Skin epidermis (tissue), 12 donors: ENCODE results near the gene ZNF678.
"Not testable (repeated sequence)": the region's sequence is repeated elsewhere in the genome, so short reads cannot be mapped to it uniquely, and the experiment has no call there.

Experiments used
- H3K27ac ChIP-seq, 21 experiments: fragments of 200-600 bp; sonication (generic) in 11 of 21; one replicate each; pipeline ENCODE4 v1.5.0; 2020; ENCODE audit warnings: mild to moderate bottlenecking in 3 of 21, inconsistent platforms in 2 of 21, moderate library complexity in 2 of 21
- H3K4me3 ChIP-seq, 7 experiments: fragments of 200-600 bp; sonication (generic) in 2 of 7; one replicate each; pipeline ENCODE4 v1.5.0; 2020; ENCODE audit warnings: inconsistent platforms in 2 of 7, mild to moderate bottlenecking in 2 of 7, moderate library complexity in 1 of 7

The ZNF678 gene

GRCh38 chr1:227588769-227589168 lies 25.4 kb downstream of the ZNF678 start:
- not testable (repeated sequence) for H3K4me3 ChIP-seq, H3K27ac ChIP-seq

DNA sequence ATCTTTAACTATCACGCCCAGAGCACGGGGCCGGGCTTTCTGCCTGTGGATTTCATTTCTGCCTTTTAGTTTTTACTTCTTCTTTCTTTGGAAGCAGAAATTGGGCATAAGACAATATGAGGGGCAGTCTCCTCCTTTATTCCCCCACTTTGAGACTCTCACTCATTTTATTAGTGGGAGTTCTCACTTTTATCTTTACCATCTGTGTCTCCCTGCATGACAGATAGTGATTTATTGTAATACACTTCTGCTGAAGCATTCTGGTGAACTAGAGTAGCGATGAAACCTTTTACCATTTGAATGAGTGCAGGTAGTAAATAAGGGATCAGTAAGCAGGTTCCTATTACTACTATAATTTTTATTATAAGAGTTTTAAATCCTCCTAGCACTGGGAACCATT lies 26.4 kb downstream of the ZNF678 start:
- H3K4me3 ChIP-seq, H3K27ac ChIP-seq: not testable (repeated sequence)

- H3K4me3 ChIP-seq = not testable (repeated sequence)
These were observed 32.9 kb downstream of the ZNF678 start for GRCh38 chr1:227596222-227596621.

GRCh38 chr1:227603327-227603726 lies 40.0 kb downstream of the ZNF678 start:
- no peak overlapping the region for H3K4me3 ChIP-seq
- no peak overlapping the region for H3K27ac ChIP-seq

More at GRCh38 chr1:227596222-227596621, 32.9 kb downstream of the ZNF678 start:
- not testable (repeated sequence) for H3K27ac ChIP-seq

- H3K4me3 ChIP-seq = no peak overlapping the region
- H3K27ac ChIP-seq = no peak overlapping the region
These were observed 41.1 kb downstream of the ZNF678 start for GRCh38 chr1:227604446-227604845.

GRCh38 chr1:227606271-227606670 lies 42.9 kb downstream of the ZNF678 start:
- H3K27ac ChIP-seq, H3K4me3 ChIP-seq: not testable (repeated sequence)

DNA sequence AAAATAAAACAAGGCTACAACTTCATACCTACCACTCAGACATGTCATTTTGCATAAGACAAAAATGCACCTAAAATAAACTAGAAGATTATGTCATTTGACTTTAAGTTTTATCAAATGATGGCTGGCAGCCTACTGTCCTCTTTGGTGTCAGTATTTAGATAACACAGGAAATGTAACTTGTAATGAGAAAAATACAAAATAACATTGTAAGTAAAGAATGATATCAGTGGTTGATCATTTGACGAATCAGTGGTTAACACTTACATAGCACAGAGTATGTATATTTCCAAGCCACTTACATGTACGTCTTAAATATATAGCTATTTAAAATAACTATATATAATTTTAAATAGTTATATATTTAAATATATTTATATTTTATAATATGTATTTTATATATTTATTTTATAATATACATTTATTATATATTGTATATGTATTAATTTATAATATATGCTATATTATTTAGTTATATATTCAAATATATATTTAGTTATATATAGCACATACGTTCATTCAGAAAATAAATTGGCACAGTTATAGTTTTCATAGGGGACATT lies 44.1 kb downstream of the ZNF678 start:
- Histone ChIP-seq H3K4me3 (no peak overlapping the region), H3K27ac (no peak overlapping the region)

GRCh38 chr1:227612658-227613057 lies 49.3 kb downstream of the ZNF678 start:
- H3K27ac ChIP-seq = no peak overlapping the region

DNA sequence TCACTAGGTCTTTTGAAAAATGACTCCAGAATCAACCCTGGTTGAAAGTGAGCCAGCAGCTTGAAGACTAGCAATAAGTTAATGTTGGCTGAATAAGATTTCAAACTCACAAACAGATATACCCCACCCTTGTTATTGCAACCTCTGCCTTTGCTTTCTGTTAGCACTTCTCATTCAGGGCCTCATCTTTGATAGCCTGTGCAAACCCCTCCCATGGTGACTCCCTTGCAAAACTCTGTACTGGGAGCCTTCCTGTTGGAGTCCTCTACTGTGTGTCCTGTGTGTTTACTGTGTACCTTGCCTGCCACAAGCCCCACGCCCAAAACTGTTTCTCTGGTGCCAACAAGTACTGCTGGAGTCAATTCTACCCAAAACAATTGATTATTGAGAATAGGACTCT lies 50.2 kb downstream of the ZNF678 start:
- no peak overlapping the region for H3K4me3 ChIP-seq
- H3K27ac ChIP-seq = no peak overlapping the region

More at GRCh38 chr1:227612658-227613057, 49.3 kb downstream of the ZNF678 start:
- no peak overlapping the region for H3K4me3 ChIP-seq

DNA sequence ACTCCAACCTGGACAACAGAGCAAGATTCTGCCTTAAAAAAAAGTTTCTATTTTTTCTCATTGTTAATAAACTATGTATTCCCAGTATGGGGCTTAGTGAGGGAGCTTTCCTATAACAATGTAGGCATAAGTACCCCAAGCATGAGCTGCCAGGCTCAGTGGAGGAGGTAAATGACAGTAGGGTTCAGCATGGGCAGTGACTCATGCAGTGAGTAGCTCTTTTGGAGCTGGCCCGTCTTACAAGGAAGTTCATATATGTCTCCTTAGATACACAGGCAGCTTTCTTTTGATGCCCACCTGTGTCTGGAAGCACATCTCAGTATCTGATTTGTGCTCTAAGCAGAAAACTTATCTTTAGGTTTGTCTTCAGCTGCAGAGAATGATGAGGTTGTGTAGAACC lies 57.9 kb downstream of the ZNF678 start:
- no peak overlapping the region for H3K4me3 ChIP-seq
- no peak overlapping the region for H3K27ac ChIP-seq

DNA sequence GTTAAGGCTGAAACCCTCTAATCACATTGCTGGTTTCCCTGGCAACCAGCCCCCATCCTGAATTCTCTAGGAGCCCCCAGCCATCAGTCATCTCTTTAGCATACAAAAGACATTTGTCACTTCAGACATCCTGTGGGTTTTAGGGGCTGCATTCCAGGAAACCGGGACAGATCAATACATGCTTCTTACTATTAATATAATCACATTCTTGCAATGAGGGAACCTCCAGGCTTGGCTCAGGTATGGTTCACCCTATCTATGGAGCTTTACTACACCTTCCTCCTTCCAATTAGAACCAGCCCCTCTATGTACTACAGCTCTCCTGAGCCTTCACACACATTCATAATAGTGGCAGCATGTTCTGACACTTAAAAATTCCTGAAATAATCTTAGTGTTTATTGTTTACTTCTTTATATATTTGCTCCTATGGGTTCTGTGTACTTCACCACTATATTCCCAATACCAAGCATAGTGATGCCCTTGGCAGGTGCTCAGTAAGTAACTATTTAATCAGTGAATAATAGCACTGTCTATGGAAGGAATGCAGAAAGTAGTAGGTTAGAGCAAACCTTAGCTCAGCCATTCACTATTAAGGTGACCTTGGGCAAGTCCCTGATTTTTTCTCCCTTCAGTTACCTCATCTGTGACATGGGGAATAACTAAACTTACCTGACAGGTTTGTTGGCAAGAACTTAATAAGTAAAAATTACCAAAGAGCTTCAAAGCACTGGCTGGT lies 59.6 kb downstream of the ZNF678 start:
- Histone ChIP-seq H3K27ac (no peak overlapping the region), H3K4me3 (no peak overlapping the region)

GRCh38 chr1:227632325-227632724 lies 69.0 kb downstream of the ZNF678 start:
- Histone ChIP-seq H3K27ac (no peak overlapping the region), H3K4me3 (no peak overlapping the region)

DNA sequence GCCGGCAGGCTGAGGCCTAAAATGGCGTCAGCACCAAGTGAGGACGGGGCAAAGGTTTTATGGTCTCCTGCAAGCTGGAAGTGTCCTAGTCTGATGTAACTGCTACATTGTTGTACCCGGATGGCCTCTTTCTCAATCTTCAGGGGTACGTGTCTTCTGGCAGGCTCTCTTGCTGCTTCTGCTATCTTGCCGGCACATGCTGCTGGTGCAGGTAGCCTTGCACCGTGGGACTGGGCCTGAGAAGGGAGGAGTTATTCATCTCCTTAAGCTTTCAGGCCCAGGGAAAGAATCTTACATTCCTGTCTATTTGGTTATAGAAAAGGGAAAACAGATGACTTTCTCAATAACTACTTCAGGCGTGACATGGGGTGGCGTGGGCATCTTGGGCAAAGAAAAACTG lies 72.2 kb downstream of the ZNF678 start:
- H3K4me3 ChIP-seq = no peak overlapping the region
- H3K27ac ChIP-seq = no peak overlapping the region

DNA sequence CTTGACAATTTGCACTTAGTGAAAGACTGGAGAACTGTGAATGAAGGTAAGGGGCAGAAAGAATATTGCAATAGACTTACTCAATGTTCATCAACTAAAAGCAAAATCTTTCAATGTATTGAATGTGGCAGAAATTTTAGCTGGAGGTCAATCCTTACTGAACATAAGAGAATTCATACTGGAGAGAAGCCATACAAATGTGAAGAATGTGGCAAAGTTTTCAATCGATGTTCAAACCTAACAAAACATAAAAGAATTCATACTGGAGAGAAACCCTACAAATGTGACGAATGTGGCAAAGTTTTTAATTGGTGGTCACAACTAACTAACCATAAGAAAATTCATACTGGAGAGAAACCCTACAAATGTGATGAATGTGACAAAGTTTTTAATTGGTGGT lies 91.1 kb downstream of the ZNF678 start:
- H3K4me3 ChIP-seq = no peak overlapping the region
- no peak overlapping the region for H3K27ac ChIP-seq

GRCh38 chr1:227654858-227655752 lies 91.7 kb downstream of the ZNF678 start:
- no peak overlapping the region for H3K27ac ChIP-seq
- H3K4me3 ChIP-seq = no peak overlapping the region

GRCh38 chr1:227661495-227661894 lies 98.1 kb downstream of the ZNF678 start:
- Histone ChIP-seq H3K4me3 (no peak overlapping the region), H3K27ac (no peak overlapping the region)

GRCh38 chr1:227662933-227663332 lies 99.6 kb downstream of the ZNF678 start:
- H3K27ac ChIP-seq = no peak overlapping the region
- no peak overlapping the region for H3K4me3 ChIP-seq

DNA sequence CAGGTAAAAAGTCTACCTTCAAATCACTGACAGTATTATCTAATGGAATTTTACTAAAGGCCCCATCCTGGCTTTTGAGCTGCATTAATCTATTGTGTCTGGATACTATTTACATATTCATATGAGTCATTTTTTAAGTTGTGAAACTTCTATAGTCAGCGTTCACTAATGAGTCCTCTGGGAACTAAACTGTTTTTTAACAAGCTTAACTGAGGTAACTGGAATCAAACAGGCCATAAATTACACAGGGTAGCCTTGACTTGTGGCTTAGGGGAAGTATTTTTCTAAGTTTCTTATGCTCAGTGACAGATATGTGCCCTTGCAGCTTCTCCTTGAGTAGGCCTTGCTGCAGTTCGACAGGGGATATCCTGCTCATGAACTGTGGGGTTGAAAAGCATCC lies 102.9 kb downstream of the ZNF678 start:
- H3K4me3 ChIP-seq = no peak overlapping the region
- H3K27ac ChIP-seq = no peak overlapping the region

DNA sequence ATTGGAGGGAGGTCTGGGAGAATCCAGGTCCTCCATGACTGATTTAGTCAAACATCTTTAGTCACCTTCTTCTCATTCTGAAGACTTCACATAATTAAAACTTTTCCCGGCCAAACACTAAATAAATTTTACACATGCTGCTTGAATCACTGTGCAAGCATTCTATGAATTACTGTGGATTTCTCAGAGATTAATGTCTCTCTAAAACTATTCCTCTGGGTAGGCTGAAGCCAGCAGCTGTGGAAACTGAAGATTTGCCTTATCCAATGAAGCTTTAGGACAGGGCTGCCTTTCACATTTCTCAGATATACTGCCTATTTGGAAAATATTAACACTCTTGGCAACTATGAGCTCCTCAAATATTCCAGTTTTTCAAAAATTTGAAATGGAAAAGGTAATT lies 110.1 kb downstream of the ZNF678 start:
- no peak overlapping the region for H3K27ac ChIP-seq
- no peak overlapping the region for H3K4me3 ChIP-seq

DNA sequence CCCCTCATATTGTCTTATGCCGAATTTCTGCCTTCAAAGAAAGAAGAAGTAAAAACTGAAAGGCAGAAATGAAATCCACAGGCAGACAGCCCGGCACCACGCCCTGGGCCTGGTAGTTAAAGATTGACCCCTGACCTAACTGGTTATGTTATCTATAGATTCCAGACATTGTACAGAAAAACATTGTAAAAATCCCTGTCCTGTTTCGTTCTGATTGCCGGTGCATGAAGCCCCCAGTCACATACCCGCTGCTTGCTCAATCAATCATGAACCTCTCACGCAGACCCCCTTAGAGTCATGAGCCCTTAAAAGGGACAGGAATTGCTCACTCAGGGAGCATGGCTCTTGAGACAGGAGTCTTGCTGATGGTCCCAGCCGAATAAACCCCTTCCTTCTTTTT lies 122.5 kb downstream of the ZNF678 start:
- H3K27ac ChIP-seq = no peak overlapping the region
- H3K4me3 ChIP-seq = no peak overlapping the region
